HG03103 (cell line): ENCODE results near the gene FAN1.

Experiments used
- ATAC-seq: cut with Tn5 transposase; IDR thresholded peaks from one replicate; pipeline ENCODE4 v1.9.1; 2021; ENCODE audit warnings: low read depth; ENCODE audit not compliant: unreplicated experiment

Gene FAN1

GRCh38 chr15:30954674-30955073, 51.0 kb downstream of the FAN1 start:
- ATAC-seq = no peak

GRCh38 chr15:30956216-30957124, 52.8 kb downstream of the FAN1 start:
- ATAC-seq = no peak

GRCh38 chr15:30958219-30958618, 54.5 kb downstream of the FAN1 start:
- no peak for ATAC-seq

- ATAC-seq = no peak
Measured at GRCh38 chr15:30962079-30962478, 58.4 kb downstream of the FAN1 start.

GRCh38 chr15:30962659-30963058, 58.9 kb downstream of the FAN1 start:
- no peak for ATAC-seq

- ATAC-seq = no peak
Measured at GRCh38 chr15:30963681-30964080, 60.0 kb downstream of the FAN1 start.

GRCh38 chr15:30969724-30970123, 66.0 kb downstream of the FAN1 start:
- no peak for ATAC-seq

GRCh38 chr15:30973379-30973778, 69.7 kb downstream of the FAN1 start:
- no peak for ATAC-seq

GRCh38 chr15:30974112-30974511, 70.4 kb downstream of the FAN1 start:
- no peak for ATAC-seq

GRCh38 chr15:30978328-30978727, 74.6 kb downstream of the FAN1 start:
- ATAC-seq = no peak

- ATAC-seq = no peak
Measured at GRCh38 chr15:30979457-30979856, 75.7 kb downstream of the FAN1 start.

- ATAC-seq = no peak
Measured at GRCh38 chr15:30984118-30984517, 80.4 kb downstream of the FAN1 start.

GRCh38 chr15:30984542-30984941, 80.8 kb downstream of the FAN1 start:
- ATAC-seq = no peak

- ATAC-seq = no peak
Measured at GRCh38 chr15:30985081-30985531, 81.4 kb downstream of the FAN1 start.

- no peak for ATAC-seq
Measured at GRCh38 chr15:30990036-30990435, 86.3 kb downstream of the FAN1 start.

- no peak for ATAC-seq
Measured at GRCh38 chr15:30990446-30991254, 86.9 kb downstream of the FAN1 start.

GRCh38 chr15:30991255-30992235, 87.8 kb downstream of the FAN1 start, which contains the start of gene MTMR10:
Gene MTMR10 (minus strand): TSS chr15:30991628. CDS start chr15:30991506, 122 bp downstream.
- peak; percentile 85 for ATAC-seq

- ATAC-seq = no peak
Measured at GRCh38 chr15:30992249-30992864, 88.6 kb downstream of the FAN1 start.
